ENCODE results near the gene USP33.
A peak's percentile ranks its signal among the peaks of the same experiment; 100 is the strongest.

Gene USP33

DNA sequence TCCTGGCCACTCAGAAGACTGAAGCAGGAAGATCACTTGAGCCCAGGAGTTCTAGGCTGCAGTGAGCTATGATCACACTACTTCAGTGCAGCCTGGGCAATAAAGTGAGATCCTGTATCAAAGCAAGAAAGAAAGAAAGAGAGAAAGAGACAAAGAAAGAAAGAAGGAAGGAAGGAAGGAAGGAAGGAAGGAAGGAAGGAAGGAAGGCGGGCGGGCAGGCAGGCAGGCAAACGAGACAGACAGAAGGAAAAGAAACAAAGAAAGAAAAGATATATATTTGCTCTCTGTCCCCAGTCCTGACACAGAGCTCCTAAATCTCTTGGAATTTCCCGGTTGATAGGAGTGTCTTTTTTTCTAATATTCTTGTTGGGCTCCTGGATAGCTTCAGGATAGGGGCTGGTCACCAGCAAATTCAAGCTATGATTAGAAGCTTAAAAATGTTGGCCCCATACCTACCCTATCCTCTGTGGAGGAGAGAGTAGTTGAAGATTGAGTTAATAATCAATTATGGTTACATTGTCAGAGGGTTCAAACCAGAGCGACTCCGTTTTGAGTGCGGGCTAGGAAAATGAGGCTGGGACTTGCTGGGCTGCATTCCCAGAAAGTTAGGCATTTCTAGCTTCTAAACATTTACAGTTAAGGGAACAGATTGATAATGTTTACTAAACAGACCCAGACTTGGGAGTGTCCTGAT, 16.5 kb upstream of the USP33 start:
- DNase-seq (ENCODE audit: low read depth in 1 of 2, low spot score in 1 of 2), result no peak
- no peak overlapping the region for H3K27ac ChIP-seq (replicated peaks)
- no peaks in the 10 kb centered on the region for H3K27me3 ChIP-seq (ENCODE audit: insufficient read depth, poor library complexity, severe bottlenecking)
- H3K4me3 ChIP-seq (replicated peaks; ENCODE audit: insufficient read depth, low read length), result no peak overlapping the region
- TF ChIP-seq GABPA (IDR thresholded peaks at IDR 0.05; ENCODE audit: low read depth) (no peak), POLR2AphosphoS5 (IDR thresholded peaks at IDR 0.05; ENCODE audit: low read depth) (no peak), SPI1 (IDR thresholded peaks at IDR 0.05; ENCODE audit: borderline replicate concordance, low read depth) (no peak)
- TF ChIP-seq, protein P1, sequence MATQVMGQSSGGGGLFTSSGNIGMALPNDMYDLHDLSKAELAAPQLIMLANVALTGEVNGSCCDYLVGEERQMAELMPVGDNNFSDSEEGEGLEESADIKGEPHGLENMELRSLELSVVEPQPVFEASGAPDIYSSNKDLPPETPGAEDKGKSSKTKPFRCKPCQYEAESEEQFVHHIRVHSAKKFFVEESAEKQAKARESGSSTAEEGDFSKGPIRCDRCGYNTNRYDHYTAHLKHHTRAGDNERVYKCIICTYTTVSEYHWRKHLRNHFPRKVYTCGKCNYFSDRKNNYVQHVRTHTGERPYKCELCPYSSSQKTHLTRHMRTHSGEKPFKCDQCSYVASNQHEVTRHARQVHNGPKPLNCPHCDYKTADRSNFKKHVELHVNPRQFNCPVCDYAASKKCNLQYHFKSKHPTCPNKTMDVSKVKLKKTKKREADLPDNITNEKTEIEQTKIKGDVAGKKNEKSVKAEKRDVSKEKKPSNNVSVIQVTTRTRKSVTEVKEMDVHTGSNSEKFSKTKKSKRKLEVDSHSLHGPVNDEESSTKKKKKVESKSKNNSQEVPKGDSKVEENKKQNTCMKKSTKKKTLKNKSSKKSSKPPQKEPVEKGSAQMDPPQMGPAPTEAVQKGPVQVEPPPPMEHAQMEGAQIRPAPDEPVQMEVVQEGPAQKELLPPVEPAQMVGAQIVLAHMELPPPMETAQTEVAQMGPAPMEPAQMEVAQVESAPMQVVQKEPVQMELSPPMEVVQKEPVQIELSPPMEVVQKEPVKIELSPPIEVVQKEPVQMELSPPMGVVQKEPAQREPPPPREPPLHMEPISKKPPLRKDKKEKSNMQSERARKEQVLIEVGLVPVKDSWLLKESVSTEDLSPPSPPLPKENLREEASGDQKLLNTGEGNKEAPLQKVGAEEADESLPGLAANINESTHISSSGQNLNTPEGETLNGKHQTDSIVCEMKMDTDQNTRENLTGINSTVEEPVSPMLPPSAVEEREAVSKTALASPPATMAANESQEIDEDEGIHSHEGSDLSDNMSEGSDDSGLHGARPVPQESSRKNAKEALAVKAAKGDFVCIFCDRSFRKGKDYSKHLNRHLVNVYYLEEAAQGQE (IDR thresholded peaks at IDR 0.05; ENCODE audit: insufficient replicate concordance, low read depth), result no peak
- TF ChIP-seq, protein P2, sequence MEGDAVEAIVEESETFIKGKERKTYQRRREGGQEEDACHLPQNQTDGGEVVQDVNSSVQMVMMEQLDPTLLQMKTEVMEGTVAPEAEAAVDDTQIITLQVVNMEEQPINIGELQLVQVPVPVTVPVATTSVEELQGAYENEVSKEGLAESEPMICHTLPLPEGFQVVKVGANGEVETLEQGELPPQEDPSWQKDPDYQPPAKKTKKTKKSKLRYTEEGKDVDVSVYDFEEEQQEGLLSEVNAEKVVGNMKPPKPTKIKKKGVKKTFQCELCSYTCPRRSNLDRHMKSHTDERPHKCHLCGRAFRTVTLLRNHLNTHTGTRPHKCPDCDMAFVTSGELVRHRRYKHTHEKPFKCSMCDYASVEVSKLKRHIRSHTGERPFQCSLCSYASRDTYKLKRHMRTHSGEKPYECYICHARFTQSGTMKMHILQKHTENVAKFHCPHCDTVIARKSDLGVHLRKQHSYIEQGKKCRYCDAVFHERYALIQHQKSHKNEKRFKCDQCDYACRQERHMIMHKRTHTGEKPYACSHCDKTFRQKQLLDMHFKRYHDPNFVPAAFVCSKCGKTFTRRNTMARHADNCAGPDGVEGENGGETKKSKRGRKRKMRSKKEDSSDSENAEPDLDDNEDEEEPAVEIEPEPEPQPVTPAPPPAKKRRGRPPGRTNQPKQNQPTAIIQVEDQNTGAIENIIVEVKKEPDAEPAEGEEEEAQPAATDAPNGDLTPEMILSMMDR (IDR thresholded peaks at IDR 0.05; ENCODE audit: insufficient read depth, low read length), result no peak

DNA sequence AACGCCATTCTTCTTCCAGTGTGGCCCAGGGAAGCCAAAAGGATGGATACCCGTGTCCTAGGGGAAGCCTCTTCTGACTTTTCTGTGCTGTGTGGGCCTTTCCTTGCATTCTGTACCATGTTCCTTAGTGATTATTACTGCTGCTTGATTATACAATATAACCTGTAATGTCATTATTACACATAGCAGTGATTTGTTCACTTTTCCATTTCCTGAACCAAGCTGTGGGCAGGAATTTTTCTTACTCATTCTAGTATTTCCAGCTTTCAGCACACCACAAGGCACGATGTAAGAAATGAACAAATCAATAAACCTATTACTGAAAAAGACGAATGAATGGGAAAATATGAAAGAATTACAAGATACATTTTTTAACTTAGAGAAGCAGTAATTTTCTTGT, 8.4 kb upstream of the USP33 start:
- Histone ChIP-seq H3K27ac (replicated peaks) (no peak overlapping the region), H3K27me3 (ENCODE audit: insufficient read depth, poor library complexity, severe bottlenecking) (no peaks in the 10 kb centered on the region), H3K4me3 (replicated peaks; ENCODE audit: insufficient read depth, low read length) (no peak overlapping the region)
- TF ChIP-seq POLR2AphosphoS5 (IDR thresholded peaks at IDR 0.05; ENCODE audit: low read depth) (no peak), GABPA (IDR thresholded peaks at IDR 0.05; ENCODE audit: low read depth) (no peak), SPI1 (IDR thresholded peaks at IDR 0.05; ENCODE audit: borderline replicate concordance, low read depth) (no peak)
- TF ChIP-seq, protein P1 (IDR thresholded peaks at IDR 0.05; ENCODE audit: insufficient replicate concordance, low read depth), result no peak
- TF ChIP-seq, protein P2 (IDR thresholded peaks at IDR 0.05; ENCODE audit: insufficient read depth, low read length), result no peak
- DNase-seq (ENCODE audit: low read depth in 1 of 2, low spot score in 1 of 2), result no peak

DNA sequence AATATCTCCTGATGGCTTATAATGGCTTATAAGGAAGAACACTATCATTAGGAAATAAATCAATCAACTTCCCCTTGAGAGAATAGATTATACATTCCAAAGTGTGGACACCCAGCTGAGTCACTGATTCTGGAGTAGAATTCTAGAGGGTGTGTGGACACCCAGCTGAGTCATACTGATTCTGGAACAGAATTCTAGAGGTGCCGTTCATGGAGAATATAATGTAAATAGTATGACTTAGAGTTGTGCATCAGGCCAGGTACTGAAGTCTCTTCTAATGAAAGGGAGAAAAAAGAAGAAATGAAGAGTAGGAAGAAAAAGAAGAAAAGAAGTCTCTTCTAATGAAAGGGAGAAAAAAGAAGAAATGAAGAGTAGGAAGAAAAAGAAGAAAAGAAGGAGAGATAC, 2.4 kb upstream of the USP33 start:
- H3K27ac ChIP-seq (replicated peaks), result no peak overlapping the region
- H3K4me3 ChIP-seq (replicated peaks; ENCODE audit: insufficient read depth, low read length), result no peak overlapping the region
- no peaks in the 10 kb centered on the region for H3K27me3 ChIP-seq (ENCODE audit: insufficient read depth, poor library complexity, severe bottlenecking)
- DNase-seq (ENCODE audit: low read depth in 1 of 2, low spot score in 1 of 2), result peak in 1 of 2 experiments; percentile 56
- TF ChIP-seq POLR2AphosphoS5 (IDR thresholded peaks at IDR 0.05; ENCODE audit: low read depth) (no peak), GABPA (IDR thresholded peaks at IDR 0.05; ENCODE audit: low read depth) (no peak), SPI1 (IDR thresholded peaks at IDR 0.05; ENCODE audit: borderline replicate concordance, low read depth) (no peak)
- TF ChIP-seq, protein P1 (IDR thresholded peaks at IDR 0.05; ENCODE audit: insufficient replicate concordance, low read depth), result no peak
- TF ChIP-seq, protein P2 (IDR thresholded peaks at IDR 0.05; ENCODE audit: insufficient read depth, low read length), result no peak

Measured in HL-60 (cell line).